Trophoblast cell (in vitro differentiated cells and primary cell): ENCODE data around the gene IPCEF1.
A peak's percentile ranks its signal among the peaks of the same experiment; 100 is the strongest.

ENCODE experiments used
- DNase-seq, 2 donors: peaks; one replicate each; pipeline ENCODE4 v3.0.0-alpha.2; 2016
- H2AFZ ChIP-seq: 2 replicates; pipeline ENCODE4 v1.6.1; 2013; ENCODE audit warnings: low read length, moderate library complexity, mild to moderate bottlenecking; ENCODE audit not compliant: insufficient read depth, poor library complexity
- H2AK5ac ChIP-seq: 2 replicates; pipeline ENCODE4 v1.6.1; 2013; ENCODE audit warnings: mild to moderate bottlenecking, low read length
- H2BK120ac ChIP-seq: 2 replicates; pipeline ENCODE4 v1.6.1; 2013; ENCODE audit warnings: low read length, mild to moderate bottlenecking, moderate library complexity; ENCODE audit not compliant: insufficient read depth, poor library complexity
- H2BK12ac ChIP-seq: 2 replicates; pipeline ENCODE4 v1.6.1; 2013; ENCODE audit warnings: mild to moderate bottlenecking, low read length, moderate library complexity
- H2BK5ac ChIP-seq: 2 replicates; pipeline ENCODE4 v1.6.1; 2013; ENCODE audit warnings: low read length, low read depth, moderate library complexity, mild to moderate bottlenecking; ENCODE audit not compliant: poor library complexity
- H3K14ac ChIP-seq: 2 replicates; pipeline ENCODE4 v1.6.1; 2013; ENCODE audit warnings: mild to moderate bottlenecking, low read length
- H3K18ac ChIP-seq: 2 replicates; pipeline ENCODE4 v1.6.1; 2013; ENCODE audit warnings: mild to moderate bottlenecking, low read length
- H3K23ac ChIP-seq: 2 replicates; pipeline ENCODE4 v1.6.1; 2013; ENCODE audit warnings: low read length
- H3K27ac ChIP-seq: 2 replicates; pipeline ENCODE4 v1.5.1; 2013; ENCODE audit warnings: low read depth, mild to moderate bottlenecking, inconsistent platforms, low read length, moderate library complexity
- H3K27me3 ChIP-seq: 2 replicates; pipeline ENCODE4 v1.6.1; 2013; ENCODE audit warnings: inconsistent platforms, mild to moderate bottlenecking, low read length, moderate library complexity; ENCODE audit not compliant: insufficient read depth
- H3K36me3 ChIP-seq, 2 experiments: 1 replicate in 1 of 2; 2 replicates in 1 of 2; pipeline ENCODE4 v1.6.1; 2013; ENCODE audit warnings: low read length in 2 of 2, mild to moderate bottlenecking in 2 of 2, moderate library complexity in 1 of 2; ENCODE audit not compliant: insufficient read depth in 2 of 2, control insufficient read depth in 1 of 2
- H3K4ac ChIP-seq: 2 replicates; pipeline ENCODE4 v1.6.1; 2013; ENCODE audit warnings: low read depth, mild to moderate bottlenecking, low read length, moderate library complexity
- H3K4me1 ChIP-seq, 2 experiments: 1 replicate in 1 of 2; 2 replicates in 1 of 2; pipeline ENCODE4 v1.6.1; 2013; ENCODE audit warnings: low read length in 2 of 2, mild to moderate bottlenecking in 2 of 2, moderate library complexity in 1 of 2; ENCODE audit not compliant: insufficient read depth in 2 of 2, control insufficient read depth in 1 of 2
- H3K4me2 ChIP-seq: 2 replicates; pipeline ENCODE4 v1.6.1; 2013; ENCODE audit warnings: inconsistent platforms, mild to moderate bottlenecking, low read length, moderate library complexity
- H3K4me3 ChIP-seq: 2 replicates; pipeline ENCODE4 v1.5.1; 2013; ENCODE audit warnings: mild to moderate bottlenecking, low read depth, low read length, inconsistent platforms
- H3K79me1 ChIP-seq: one replicate; pipeline ENCODE4 v1.6.1; 2013; ENCODE audit warnings: low read length
- H3K79me2 ChIP-seq: 2 replicates; pipeline ENCODE4 v1.6.1; 2013; ENCODE audit warnings: low read length, mild to moderate bottlenecking; ENCODE audit not compliant: control insufficient read depth, insufficient read depth, poor library complexity
- H3K9ac ChIP-seq: 2 replicates; pipeline ENCODE4 v1.6.1; 2013; ENCODE audit warnings: mild to moderate bottlenecking, low read length
- H3K9me3 ChIP-seq: 2 replicates; pipeline ENCODE4 v1.6.1; 2013; ENCODE audit warnings: low read depth, mild to moderate bottlenecking, control low read depth, inconsistent platforms, low read length; ENCODE audit not compliant: insufficient read depth
- H4K12ac ChIP-seq: 2 replicates; pipeline ENCODE4 v1.6.1; 2013; ENCODE audit warnings: low read depth, mild to moderate bottlenecking, low read length, moderate library complexity
- H4K8ac ChIP-seq: 2 replicates; pipeline ENCODE4 v1.6.1; 2013; ENCODE audit warnings: low read depth, mild to moderate bottlenecking, low read length, moderate library complexity
- H4K91ac ChIP-seq: one replicate; pipeline ENCODE4 v1.6.1; 2013; ENCODE audit warnings: low read depth, mild to moderate bottlenecking, low read length, moderate library complexity
- WGBS: extraction: QIAGEN DNeasy Blood & Tissue Kit; methylation state at CpG from one replicate; pipeline ENCODE4 v1.1.7; 2013; ENCODE audit warnings: missing lambda C conversion rate; ENCODE audit not compliant: insufficient read length, insufficient coverage; ENCODE audit errors: extremely low coverage; 5-methylcytosine and 5-hydroxymethylcytosine counted together

IPCEF1 gene

DNA sequence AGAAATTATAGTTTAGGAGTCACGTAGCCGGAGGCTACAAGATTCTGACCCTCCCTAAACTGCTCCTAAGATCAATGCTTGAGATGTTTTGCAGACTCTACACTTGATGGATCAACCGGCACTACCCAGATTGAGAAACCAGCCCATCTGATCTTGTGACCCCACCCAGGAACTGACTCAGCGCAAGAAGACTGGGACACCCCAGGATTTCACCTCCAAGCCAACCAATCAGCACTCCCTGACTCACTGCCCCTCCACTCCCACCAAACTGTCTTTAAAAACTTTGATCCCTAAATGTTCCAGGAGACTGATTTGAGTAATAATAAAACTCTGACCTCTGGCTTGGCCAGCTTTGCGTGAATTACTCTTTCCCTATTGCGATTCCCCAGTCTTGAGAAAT is 217.8 kb downstream of the IPCEF1 start:
- H2BK5ac ChIP-seq: no peak overlapping the region
- H3K79me2 ChIP-seq: no peaks in the 10 kb centered on the region
- no peak overlapping the region for H2BK120ac ChIP-seq
- peak in 1 of 2 donors; percentile 7 for DNase-seq
- no peak overlapping the region for H4K91ac ChIP-seq
- H3K9ac ChIP-seq: no peak overlapping the region
- H3K4me2 ChIP-seq: no peak overlapping the region
- no peaks in the 10 kb centered on the region for H3K9me3 ChIP-seq
- no peaks in the 10 kb centered on the region for H3K36me3 ChIP-seq
- H2AFZ ChIP-seq: no peak overlapping the region
- no peak overlapping the region for H2AK5ac ChIP-seq
- no peak overlapping the region for H4K8ac ChIP-seq
- H3K79me1 ChIP-seq: no peaks in the 10 kb centered on the region
- H3K18ac ChIP-seq: no peak overlapping the region
- H3K27me3 ChIP-seq: no peaks in the 10 kb centered on the region
- no peaks in the 10 kb centered on the region for H3K4me1 ChIP-seq
- H3K4me3 ChIP-seq: no peak overlapping the region
- H3K23ac ChIP-seq: no peak overlapping the region
- no peak overlapping the region for H3K4ac ChIP-seq
- WGBS: no CpG with 5 or more reads among the region's 6 CpGs
- H2BK12ac ChIP-seq: no peak overlapping the region
- H3K27ac ChIP-seq: no peak overlapping the region
- H3K14ac ChIP-seq: no peak overlapping the region
- no peak overlapping the region for H4K12ac ChIP-seq

DNA sequence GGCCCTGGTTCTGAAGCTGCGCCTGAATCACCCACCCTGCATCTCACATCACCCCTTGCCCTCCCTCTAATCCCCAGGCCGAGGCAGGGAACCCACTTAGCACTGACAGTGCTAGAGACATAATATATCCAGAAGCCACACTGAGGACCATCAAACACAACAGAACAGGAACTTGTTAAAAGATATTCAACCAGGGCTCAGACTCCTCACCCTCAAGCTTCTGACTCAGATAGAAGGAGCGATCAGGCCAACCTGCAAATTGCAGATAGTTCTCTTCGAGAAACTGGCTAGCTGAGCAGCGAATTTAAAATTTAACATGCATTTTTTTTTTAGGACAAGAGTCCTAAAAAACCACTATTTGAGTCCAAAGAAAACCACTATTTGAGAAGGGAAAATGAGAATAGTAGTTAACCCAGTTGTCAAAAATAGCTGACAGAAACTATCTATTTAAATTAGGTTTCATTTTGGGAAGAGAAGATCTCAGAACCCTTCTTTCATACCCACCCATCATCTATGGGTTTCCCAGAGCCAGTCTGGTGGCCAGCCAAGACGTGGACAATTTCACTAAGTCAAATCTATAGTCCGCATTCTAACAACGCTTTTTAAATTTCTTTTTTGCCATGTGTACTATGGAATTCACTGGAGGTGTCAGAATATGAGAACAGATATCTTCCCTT is 222.0 kb downstream of the IPCEF1 start:
- H3K9ac ChIP-seq: no peak overlapping the region
- no peaks in the 10 kb centered on the region for H3K79me1 ChIP-seq
- no peak overlapping the region for H4K12ac ChIP-seq
- H3K23ac ChIP-seq: no peak overlapping the region
- no peaks in the 10 kb centered on the region for H3K4me1 ChIP-seq
- no peak overlapping the region for H2BK12ac ChIP-seq
- no peak for DNase-seq
- no peak overlapping the region for H3K14ac ChIP-seq
- no peaks in the 10 kb centered on the region for H3K36me3 ChIP-seq
- H4K91ac ChIP-seq: no peak overlapping the region
- H2BK5ac ChIP-seq: no peak overlapping the region
- no peak overlapping the region for H4K8ac ChIP-seq
- H2AFZ ChIP-seq: no peak overlapping the region
- no peaks in the 10 kb centered on the region for H3K27me3 ChIP-seq
- WGBS: no CpG with 5 or more reads among the region's 8 CpGs
- H3K18ac ChIP-seq: no peak overlapping the region
- H3K4me3 ChIP-seq: no peak overlapping the region
- H3K9me3 ChIP-seq: no peaks in the 10 kb centered on the region
- no peak overlapping the region for H3K4ac ChIP-seq
- no peak overlapping the region for H3K27ac ChIP-seq
- no peak overlapping the region for H2AK5ac ChIP-seq
- H2BK120ac ChIP-seq: no peak overlapping the region
- H3K4me2 ChIP-seq: no peak overlapping the region
- H3K79me2 ChIP-seq: no peaks in the 10 kb centered on the region

DNA sequence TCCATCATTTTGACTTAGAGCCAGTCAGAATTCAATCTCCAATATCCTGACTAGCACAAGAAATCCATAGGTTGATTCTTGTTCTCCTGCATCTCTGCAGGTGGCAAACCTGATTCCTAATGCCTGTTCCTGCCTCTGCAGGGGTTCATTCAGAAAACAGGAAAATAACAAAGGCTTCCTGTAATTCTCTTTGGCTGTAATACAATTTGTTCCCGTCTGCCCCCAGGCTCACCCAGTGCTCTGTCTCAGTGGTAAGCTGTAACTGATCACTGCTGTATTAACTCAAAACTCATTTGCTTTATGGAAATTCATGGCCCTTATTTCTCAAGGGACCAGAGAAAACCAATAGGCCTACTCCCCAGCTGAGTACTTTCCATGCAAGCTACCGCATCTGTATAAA is 228.9 kb downstream of the IPCEF1 start:
- Histone ChIP-seq H2AK5ac (no peak overlapping the region), H3K79me1 (no peaks in the 10 kb centered on the region)
- WGBS: no CpG with 5 or more reads among the region's 2 CpGs

GRCh38 chr6:154125421-154125820 is 231.2 kb downstream of the IPCEF1 start:
- Histone ChIP-seq H4K8ac (no peak overlapping the region), H3K36me3 (no peaks in the 10 kb centered on the region), H4K12ac (no peak overlapping the region), H3K79me1 (no peaks in the 10 kb centered on the region), H2BK12ac (no peak overlapping the region), H3K4me2 (no peak overlapping the region), H3K27me3 (no peaks in the 10 kb centered on the region), H3K4ac (no peak overlapping the region), H2AFZ (no peak overlapping the region), H3K9ac (no peak overlapping the region), H3K9me3 (no peaks in the 10 kb centered on the region), H3K27ac (no peak overlapping the region), H3K4me3 (no peak overlapping the region), H3K18ac (no peak overlapping the region), H2BK5ac (no peak overlapping the region), H2BK120ac (no peak overlapping the region), H2AK5ac (no peak overlapping the region), H3K4me1 (peaks cover 0 to 2% of the 10 kb centered on the region in 2 experiments), H3K23ac (no peak overlapping the region), H4K91ac (no peak overlapping the region), H3K79me2 (no peaks in the 10 kb centered on the region), H3K14ac (no peak overlapping the region)
- DNase-seq: no peak
- WGBS: no CpG with 5 or more reads among the region's 2 CpGs

More for the DNA sequence above, 228.9 kb downstream of the IPCEF1 start:
- Histone ChIP-seq H3K14ac (no peak overlapping the region), H3K4me1 (peaks cover 0 to 2% of the 10 kb centered on the region in 2 experiments), H3K4me3 (no peak overlapping the region), H2BK120ac (no peak overlapping the region), H4K12ac (no peak overlapping the region), H3K18ac (no peak overlapping the region), H2BK5ac (no peak overlapping the region), H2BK12ac (no peak overlapping the region), H3K79me2 (no peaks in the 10 kb centered on the region), H3K27ac (no peak overlapping the region), H2AFZ (no peak overlapping the region), H3K27me3 (no peaks in the 10 kb centered on the region), H3K4me2 (no peak overlapping the region), H3K9ac (no peak overlapping the region), H3K23ac (no peak overlapping the region), H4K91ac (no peak overlapping the region), H3K36me3 (no peaks in the 10 kb centered on the region), H4K8ac (no peak overlapping the region), H3K9me3 (no peaks in the 10 kb centered on the region), H3K4ac (no peak overlapping the region)
- DNase-seq: no peak
